Measurements from ENCODE around the gene ATP8B1.

Gene ATP8B1

GRCh38 chr18:57846258-57846657 lies 43.1 kb upstream of the ATP8B1 start:
- Histone ChIP-seq H3K36me3 (ENCODE audit: insufficient read depth, low read length) (no peaks in the 10 kb centered on the region), H3K4me1 (ENCODE audit: insufficient read depth, low read length) (no peaks in the 10 kb centered on the region), H3K4me2 (ENCODE audit: insufficient read depth, low read length) (no peak overlapping the region), H3K27ac (ENCODE audit: low read length) (no peak overlapping the region), H3K4me3 (ENCODE audit: low read depth in 1 of 2, low read length in 2 of 2) (no peak overlapping the region), H3K9me3 (ENCODE audit: insufficient read depth, low read length, severe bottlenecking) (no peaks in the 10 kb centered on the region), H4K20me1 (ENCODE audit: insufficient read depth, low read length) (no peaks in the 10 kb centered on the region), H2AFZ (ENCODE audit: low read depth, low read length) (no peak overlapping the region), H3K27me3 (ENCODE audit: insufficient read depth, low read length, poor library complexity) (no peaks in the 10 kb centered on the region), H3K79me2 (ENCODE audit: insufficient read depth, low read length) (no peaks in the 10 kb centered on the region), H3K9ac (ENCODE audit: low read depth, low read length) (no peak overlapping the region)
- no peak for TF ChIP-seq EZH2 (IDR thresholded peaks at IDR 0.05; ENCODE audit: borderline replicate concordance, low read depth, low read length, severe bottlenecking)
- TF ChIP-seq, protein P1, sequence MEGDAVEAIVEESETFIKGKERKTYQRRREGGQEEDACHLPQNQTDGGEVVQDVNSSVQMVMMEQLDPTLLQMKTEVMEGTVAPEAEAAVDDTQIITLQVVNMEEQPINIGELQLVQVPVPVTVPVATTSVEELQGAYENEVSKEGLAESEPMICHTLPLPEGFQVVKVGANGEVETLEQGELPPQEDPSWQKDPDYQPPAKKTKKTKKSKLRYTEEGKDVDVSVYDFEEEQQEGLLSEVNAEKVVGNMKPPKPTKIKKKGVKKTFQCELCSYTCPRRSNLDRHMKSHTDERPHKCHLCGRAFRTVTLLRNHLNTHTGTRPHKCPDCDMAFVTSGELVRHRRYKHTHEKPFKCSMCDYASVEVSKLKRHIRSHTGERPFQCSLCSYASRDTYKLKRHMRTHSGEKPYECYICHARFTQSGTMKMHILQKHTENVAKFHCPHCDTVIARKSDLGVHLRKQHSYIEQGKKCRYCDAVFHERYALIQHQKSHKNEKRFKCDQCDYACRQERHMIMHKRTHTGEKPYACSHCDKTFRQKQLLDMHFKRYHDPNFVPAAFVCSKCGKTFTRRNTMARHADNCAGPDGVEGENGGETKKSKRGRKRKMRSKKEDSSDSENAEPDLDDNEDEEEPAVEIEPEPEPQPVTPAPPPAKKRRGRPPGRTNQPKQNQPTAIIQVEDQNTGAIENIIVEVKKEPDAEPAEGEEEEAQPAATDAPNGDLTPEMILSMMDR (IDR thresholded peaks at IDR 0.05; ENCODE audit: borderline replicate concordance, extremely low read depth, low read length, poor library complexity, severe bottlenecking), result no peak
- ATAC-seq (ENCODE audit: insufficient read depth, low read depth) (no peak), DNase-seq (no peak)

- TF ChIP-seq, protein P1 (IDR thresholded peaks at IDR 0.05; ENCODE audit: borderline replicate concordance, extremely low read depth, low read length, poor library complexity, severe bottlenecking), result no peak
- no peak for TF ChIP-seq EZH2 (IDR thresholded peaks at IDR 0.05; ENCODE audit: borderline replicate concordance, low read depth, low read length, severe bottlenecking)
- Histone ChIP-seq H3K79me2 (ENCODE audit: insufficient read depth, low read length) (no peaks in the 10 kb centered on the region), H3K27me3 (ENCODE audit: insufficient read depth, low read length, poor library complexity) (no peaks in the 10 kb centered on the region), H4K20me1 (ENCODE audit: insufficient read depth, low read length) (no peaks in the 10 kb centered on the region), H3K4me2 (ENCODE audit: insufficient read depth, low read length) (no peak overlapping the region), H3K4me3 (ENCODE audit: low read depth in 1 of 2, low read length in 2 of 2) (no peak overlapping the region), H3K9me3 (ENCODE audit: insufficient read depth, low read length, severe bottlenecking) (no peaks in the 10 kb centered on the region), H3K9ac (ENCODE audit: low read depth, low read length) (no peak overlapping the region), H2AFZ (ENCODE audit: low read depth, low read length) (no peak overlapping the region), H3K36me3 (ENCODE audit: insufficient read depth, low read length) (no peaks in the 10 kb centered on the region), H3K27ac (ENCODE audit: low read length) (no peak overlapping the region), H3K4me1 (ENCODE audit: insufficient read depth, low read length) (no peaks in the 10 kb centered on the region)
- DNase-seq (no peak), ATAC-seq (ENCODE audit: insufficient read depth, low read depth) (no peak)
Measured at GRCh38 chr18:57845605-57846074, 42.5 kb upstream of the ATP8B1 start.

DNA sequence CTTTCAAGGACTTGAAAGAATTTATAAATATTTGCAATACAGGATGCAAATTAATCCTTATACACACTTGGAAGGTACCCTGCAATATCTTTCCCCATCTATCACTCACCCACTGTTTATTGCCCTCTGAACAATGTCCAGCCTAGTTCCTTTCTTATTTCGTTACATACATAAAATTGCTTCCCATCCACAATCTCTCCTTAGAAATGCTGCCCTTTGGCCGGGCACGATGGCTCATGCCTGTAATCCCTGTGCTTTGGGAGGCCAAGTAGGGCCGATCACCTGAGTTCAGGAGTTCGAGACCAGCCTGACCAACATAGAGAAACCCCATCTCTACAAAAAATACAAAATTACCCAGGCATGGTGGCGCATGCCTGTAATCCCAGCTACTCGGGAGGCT lies 41.2 kb upstream of the ATP8B1 start:
- Histone ChIP-seq H3K4me1 (ENCODE audit: insufficient read depth, low read length) (no peaks in the 10 kb centered on the region), H3K9me3 (ENCODE audit: insufficient read depth, low read length, severe bottlenecking) (no peaks in the 10 kb centered on the region), H3K4me3 (ENCODE audit: low read depth in 1 of 2, low read length in 2 of 2) (no peak overlapping the region), H3K79me2 (ENCODE audit: insufficient read depth, low read length) (no peaks in the 10 kb centered on the region), H3K4me2 (ENCODE audit: insufficient read depth, low read length) (no peak overlapping the region), H3K27ac (ENCODE audit: low read length) (no peak overlapping the region), H4K20me1 (ENCODE audit: insufficient read depth, low read length) (no peaks in the 10 kb centered on the region), H3K36me3 (ENCODE audit: insufficient read depth, low read length) (no peaks in the 10 kb centered on the region), H3K9ac (ENCODE audit: low read depth, low read length) (no peak overlapping the region), H2AFZ (ENCODE audit: low read depth, low read length) (no peak overlapping the region), H3K27me3 (ENCODE audit: insufficient read depth, low read length, poor library complexity) (no peaks in the 10 kb centered on the region)
- DNase-seq, result no peak
- ATAC-seq (ENCODE audit: insufficient read depth, low read depth), result no peak
- no peak for TF ChIP-seq EZH2 (IDR thresholded peaks at IDR 0.05; ENCODE audit: borderline replicate concordance, low read depth, low read length, severe bottlenecking)
- TF ChIP-seq, protein P1 (IDR thresholded peaks at IDR 0.05; ENCODE audit: borderline replicate concordance, extremely low read depth, low read length, poor library complexity, severe bottlenecking), result no peak

- Histone ChIP-seq H3K9me3 (ENCODE audit: insufficient read depth, low read length, severe bottlenecking) (no peaks in the 10 kb centered on the region), H4K20me1 (ENCODE audit: insufficient read depth, low read length) (no peaks in the 10 kb centered on the region), H3K79me2 (ENCODE audit: insufficient read depth, low read length) (no peaks in the 10 kb centered on the region), H3K4me3 (ENCODE audit: low read depth in 1 of 2, low read length in 2 of 2) (no peak overlapping the region), H3K9ac (ENCODE audit: low read depth, low read length) (no peak overlapping the region), H2AFZ (ENCODE audit: low read depth, low read length) (no peak overlapping the region), H3K4me1 (ENCODE audit: insufficient read depth, low read length) (no peaks in the 10 kb centered on the region), H3K27me3 (ENCODE audit: insufficient read depth, low read length, poor library complexity) (no peaks in the 10 kb centered on the region), H3K27ac (ENCODE audit: low read length) (no peak overlapping the region), H3K36me3 (ENCODE audit: insufficient read depth, low read length) (no peaks in the 10 kb centered on the region), H3K4me2 (ENCODE audit: insufficient read depth, low read length) (no peak overlapping the region)
- ATAC-seq (ENCODE audit: insufficient read depth, low read depth), result no peak
- DNase-seq, result no peak
- TF ChIP-seq, protein P1 (IDR thresholded peaks at IDR 0.05; ENCODE audit: borderline replicate concordance, extremely low read depth, low read length, poor library complexity, severe bottlenecking), result no peak
- TF ChIP-seq EZH2 (IDR thresholded peaks at IDR 0.05; ENCODE audit: borderline replicate concordance, low read depth, low read length, severe bottlenecking), result no peak
Measured at GRCh38 chr18:57843386-57843785, 40.3 kb upstream of the ATP8B1 start.

Data from DND-41 (cell line).